A549 (cell line): ENCODE data around the gene SERTAD2.

Experiments
- CEBPB ChIP-seq, 2 experiments: fragments of >200 bp in 1 of 2; sonication (Bioruptor Twin) in 1 of 2; formaldehyde crosslinking in 1 of 2; IDR thresholded peaks; 2 replicates each; pipeline ENCODE4 v1.6.1; 2012 to 2016
- ESRRA ChIP-seq: fragments of 150-350 bp; IDR thresholded peaks from 2 replicates; pipeline ENCODE4 v1.6.1; 2014; ENCODE audit warnings: mild to moderate bottlenecking, low read length, borderline replicate concordance
- HDAC2 ChIP-seq: fragments of 200-600 bp; sonication (generic); IDR thresholded peaks from 2 replicates; pipeline ENCODE4 v1.6.1; 2016
- JUN ChIP-seq, 2 experiments: fragments of >200 bp; sonication (Bioruptor Twin); formaldehyde crosslinking; IDR thresholded peaks; 2 replicates in 1 of 2; 3 replicates in 1 of 2; pipeline ENCODE4 v1.6.1; 2016 to 2017
- JUNB ChIP-seq: fragments of >200 bp; sonication (Bioruptor Twin); formaldehyde crosslinking; IDR thresholded peaks from 2 replicates; pipeline ENCODE4 v1.6.1; 2016
- PHF8 ChIP-seq: fragments of 200-600 bp; sonication (generic); IDR thresholded peaks from 2 replicates; pipeline ENCODE4 v1.6.1; 2016; ENCODE audit warnings: low read depth, mild to moderate bottlenecking, antibody characterized with exemption, moderate library complexity, borderline replicate concordance
- RFX5 ChIP-seq: fragments of 450-650 bp; IDR thresholded peaks from 2 replicates; pipeline ENCODE4 v1.7.1; 2014; ENCODE audit warnings: antibody characterized with exemption, mild to moderate bottlenecking, moderate library complexity
- SREBF2 ChIP-seq: fragments of 450-650 bp; IDR thresholded peaks from 2 replicates; pipeline ENCODE4 v1.6.1; 2014; ENCODE audit warnings: mild to moderate bottlenecking, moderate library complexity
- TF ChIP-seq, protein P1 (sequence below): fragments of 250-450 bp; sonication (Bioruptor Pico); IDR thresholded peaks from 2 replicates; pipeline ENCODE4 v1.5.0; 2021; ENCODE audit warnings: mild to moderate bottlenecking, moderate library complexity, borderline replicate concordance
- TF ChIP-seq, protein P2 (sequence below): fragments of >200 bp; sonication (Bioruptor Twin); formaldehyde crosslinking; IDR thresholded peaks from 3 replicates; pipeline ENCODE4 v1.5.1; 2016
- TF ChIP-seq, protein P3 (sequence below): fragments of 200-600 bp; sonication (generic); IDR thresholded peaks from 2 replicates; pipeline ENCODE4 v1.6.1; 2016; ENCODE audit warnings: antibody characterized with exemption, mild to moderate bottlenecking, moderate library complexity
- TF ChIP-seq, protein P4 (sequence below): fragments of 450-650 bp; IDR thresholded peaks from 2 replicates; pipeline ENCODE4 v1.6.1; 2014; ENCODE audit warnings: antibody characterized with exemption
- TF ChIP-seq, protein P5 (sequence below): IDR thresholded peaks from 2 replicates; pipeline ENCODE4 v1.6.1; 2012; ENCODE audit warnings: low read depth, borderline replicate concordance

DNA sequence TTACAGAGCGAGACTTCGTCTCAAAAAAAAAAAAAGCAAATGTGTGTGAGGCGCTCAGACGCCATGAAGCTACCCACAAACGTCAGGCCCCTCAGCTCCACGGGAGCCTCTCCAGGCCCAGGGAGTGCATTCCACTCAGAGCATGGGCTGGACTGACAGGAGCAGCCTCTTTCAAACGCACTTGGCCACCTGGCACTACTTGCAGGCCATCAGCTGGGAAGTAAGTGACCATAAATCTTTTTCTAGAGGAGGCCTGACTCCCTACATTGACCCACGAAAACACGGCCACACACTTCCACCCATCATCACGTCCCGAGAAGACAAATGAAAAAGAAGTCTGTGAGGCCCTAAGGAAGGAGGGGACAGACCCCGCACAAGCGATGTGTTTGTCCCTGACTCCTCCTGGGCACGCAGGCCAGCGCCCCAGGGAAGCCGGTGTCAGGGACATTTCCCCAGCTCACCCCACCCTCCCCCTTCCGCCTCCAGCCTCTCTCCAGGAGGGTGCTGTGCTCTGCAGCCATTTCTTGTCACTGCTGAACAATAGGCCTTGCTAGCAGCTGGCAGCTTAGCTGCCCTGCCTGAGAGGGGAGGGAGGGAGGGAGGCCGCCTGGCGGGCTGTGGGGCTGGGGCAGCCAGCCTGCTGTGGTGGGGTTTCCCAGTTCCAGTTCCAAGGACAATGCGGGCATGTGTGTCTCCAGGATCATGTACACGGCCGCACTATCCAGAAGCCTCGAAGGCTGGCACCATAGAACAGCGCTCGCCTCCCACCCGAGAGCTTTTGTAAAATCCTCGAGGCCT lies 26.6 kb downstream of the SERTAD2 start:
- TF ChIP-seq, protein P1, sequence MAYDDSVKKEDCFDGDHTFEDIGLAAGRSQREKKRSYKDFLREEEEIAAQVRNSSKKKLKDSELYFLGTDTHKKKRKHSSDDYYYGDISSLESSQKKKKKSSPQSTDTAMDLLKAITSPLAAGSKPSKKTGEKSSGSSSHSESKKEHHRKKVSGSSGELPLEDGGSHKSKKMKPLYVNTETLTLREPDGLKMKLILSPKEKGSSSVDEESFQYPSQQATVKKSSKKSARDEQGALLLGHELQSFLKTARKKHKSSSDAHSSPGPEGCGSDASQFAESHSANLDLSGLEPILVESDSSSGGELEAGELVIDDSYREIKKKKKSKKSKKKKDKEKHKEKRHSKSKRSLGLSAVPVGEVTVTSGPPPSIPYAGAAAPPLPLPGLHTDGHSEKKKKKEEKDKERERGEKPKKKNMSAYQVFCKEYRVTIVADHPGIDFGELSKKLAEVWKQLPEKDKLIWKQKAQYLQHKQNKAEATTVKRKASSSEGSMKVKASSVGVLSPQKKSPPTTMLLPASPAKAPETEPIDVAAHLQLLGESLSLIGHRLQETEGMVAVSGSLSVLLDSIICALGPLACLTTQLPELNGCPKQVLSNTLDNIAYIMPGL (CRISPR knock-in tag), result no peak
- TF ChIP-seq JUNB, result no peak
- TF ChIP-seq, protein P2, sequence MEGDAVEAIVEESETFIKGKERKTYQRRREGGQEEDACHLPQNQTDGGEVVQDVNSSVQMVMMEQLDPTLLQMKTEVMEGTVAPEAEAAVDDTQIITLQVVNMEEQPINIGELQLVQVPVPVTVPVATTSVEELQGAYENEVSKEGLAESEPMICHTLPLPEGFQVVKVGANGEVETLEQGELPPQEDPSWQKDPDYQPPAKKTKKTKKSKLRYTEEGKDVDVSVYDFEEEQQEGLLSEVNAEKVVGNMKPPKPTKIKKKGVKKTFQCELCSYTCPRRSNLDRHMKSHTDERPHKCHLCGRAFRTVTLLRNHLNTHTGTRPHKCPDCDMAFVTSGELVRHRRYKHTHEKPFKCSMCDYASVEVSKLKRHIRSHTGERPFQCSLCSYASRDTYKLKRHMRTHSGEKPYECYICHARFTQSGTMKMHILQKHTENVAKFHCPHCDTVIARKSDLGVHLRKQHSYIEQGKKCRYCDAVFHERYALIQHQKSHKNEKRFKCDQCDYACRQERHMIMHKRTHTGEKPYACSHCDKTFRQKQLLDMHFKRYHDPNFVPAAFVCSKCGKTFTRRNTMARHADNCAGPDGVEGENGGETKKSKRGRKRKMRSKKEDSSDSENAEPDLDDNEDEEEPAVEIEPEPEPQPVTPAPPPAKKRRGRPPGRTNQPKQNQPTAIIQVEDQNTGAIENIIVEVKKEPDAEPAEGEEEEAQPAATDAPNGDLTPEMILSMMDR, result no peak
- no peak for TF ChIP-seq CEBPB (IDR thresholded peaks at IDR 0.05)
- no peak for TF ChIP-seq ESRRA
- TF ChIP-seq JUN (IDR thresholded peaks at IDR 0.05), result no peak
- TF ChIP-seq HDAC2, result no peak
- TF ChIP-seq SREBF2, result no peak
- TF ChIP-seq, protein P3, sequence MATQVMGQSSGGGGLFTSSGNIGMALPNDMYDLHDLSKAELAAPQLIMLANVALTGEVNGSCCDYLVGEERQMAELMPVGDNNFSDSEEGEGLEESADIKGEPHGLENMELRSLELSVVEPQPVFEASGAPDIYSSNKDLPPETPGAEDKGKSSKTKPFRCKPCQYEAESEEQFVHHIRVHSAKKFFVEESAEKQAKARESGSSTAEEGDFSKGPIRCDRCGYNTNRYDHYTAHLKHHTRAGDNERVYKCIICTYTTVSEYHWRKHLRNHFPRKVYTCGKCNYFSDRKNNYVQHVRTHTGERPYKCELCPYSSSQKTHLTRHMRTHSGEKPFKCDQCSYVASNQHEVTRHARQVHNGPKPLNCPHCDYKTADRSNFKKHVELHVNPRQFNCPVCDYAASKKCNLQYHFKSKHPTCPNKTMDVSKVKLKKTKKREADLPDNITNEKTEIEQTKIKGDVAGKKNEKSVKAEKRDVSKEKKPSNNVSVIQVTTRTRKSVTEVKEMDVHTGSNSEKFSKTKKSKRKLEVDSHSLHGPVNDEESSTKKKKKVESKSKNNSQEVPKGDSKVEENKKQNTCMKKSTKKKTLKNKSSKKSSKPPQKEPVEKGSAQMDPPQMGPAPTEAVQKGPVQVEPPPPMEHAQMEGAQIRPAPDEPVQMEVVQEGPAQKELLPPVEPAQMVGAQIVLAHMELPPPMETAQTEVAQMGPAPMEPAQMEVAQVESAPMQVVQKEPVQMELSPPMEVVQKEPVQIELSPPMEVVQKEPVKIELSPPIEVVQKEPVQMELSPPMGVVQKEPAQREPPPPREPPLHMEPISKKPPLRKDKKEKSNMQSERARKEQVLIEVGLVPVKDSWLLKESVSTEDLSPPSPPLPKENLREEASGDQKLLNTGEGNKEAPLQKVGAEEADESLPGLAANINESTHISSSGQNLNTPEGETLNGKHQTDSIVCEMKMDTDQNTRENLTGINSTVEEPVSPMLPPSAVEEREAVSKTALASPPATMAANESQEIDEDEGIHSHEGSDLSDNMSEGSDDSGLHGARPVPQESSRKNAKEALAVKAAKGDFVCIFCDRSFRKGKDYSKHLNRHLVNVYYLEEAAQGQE, result no peak
- TF ChIP-seq, protein P4, sequence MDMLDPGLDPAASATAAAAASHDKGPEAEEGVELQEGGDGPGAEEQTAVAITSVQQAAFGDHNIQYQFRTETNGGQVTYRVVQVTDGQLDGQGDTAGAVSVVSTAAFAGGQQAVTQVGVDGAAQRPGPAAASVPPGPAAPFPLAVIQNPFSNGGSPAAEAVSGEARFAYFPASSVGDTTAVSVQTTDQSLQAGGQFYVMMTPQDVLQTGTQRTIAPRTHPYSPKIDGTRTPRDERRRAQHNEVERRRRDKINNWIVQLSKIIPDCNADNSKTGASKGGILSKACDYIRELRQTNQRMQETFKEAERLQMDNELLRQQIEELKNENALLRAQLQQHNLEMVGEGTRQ, result no peak
- TF ChIP-seq RFX5, result no peak
- no peak for TF ChIP-seq PHF8
- TF ChIP-seq, protein P5, sequence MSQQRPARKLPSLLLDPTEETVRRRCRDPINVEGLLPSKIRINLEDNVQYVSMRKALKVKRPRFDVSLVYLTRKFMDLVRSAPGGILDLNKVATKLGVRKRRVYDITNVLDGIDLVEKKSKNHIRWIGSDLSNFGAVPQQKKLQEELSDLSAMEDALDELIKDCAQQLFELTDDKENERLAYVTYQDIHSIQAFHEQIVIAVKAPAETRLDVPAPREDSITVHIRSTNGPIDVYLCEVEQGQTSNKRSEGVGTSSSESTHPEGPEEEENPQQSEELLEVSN, result no peak
